ENCODE data around the gene PTPRJ.

PTPRJ gene

GRCh38 chr11:48094643-48095339 is 114.4 kb downstream of the PTPRJ start:
- no peak for DNase-seq (ENCODE audit: low read depth)

GRCh38 chr11:48095779-48096470 is 115.6 kb downstream of the PTPRJ start:
- DNase-seq (ENCODE audit: low read depth), result no peak

GRCh38 chr11:48096588-48097525 is 116.5 kb downstream of the PTPRJ start:
- no peak for DNase-seq (ENCODE audit: low read depth)

GRCh38 chr11:48098024-48098423 is 117.7 kb downstream of the PTPRJ start:
- DNase-seq (ENCODE audit: low read depth), result no peak

- no peak for DNase-seq (ENCODE audit: low read depth)
These were observed 119.6 kb downstream of the PTPRJ start for GRCh38 chr11:48099916-48100446.

- no peak for DNase-seq (ENCODE audit: low read depth)
These were observed 120.8 kb downstream of the PTPRJ start for GRCh38 chr11:48101044-48101733.

- DNase-seq (ENCODE audit: low read depth), result no peak
These were observed 121.6 kb downstream of the PTPRJ start for GRCh38 chr11:48101958-48102357.

- DNase-seq (ENCODE audit: low read depth), result no peak
These were observed 123.5 kb downstream of the PTPRJ start for GRCh38 chr11:48103621-48104567.

GRCh38 chr11:48104568-48104924 is 124.2 kb downstream of the PTPRJ start:
- DNase-seq (ENCODE audit: low read depth), result no peak

- no peak for DNase-seq (ENCODE audit: low read depth)
These were observed 125.0 kb downstream of the PTPRJ start for GRCh38 chr11:48105096-48105990.

- no peak for DNase-seq (ENCODE audit: low read depth)
These were observed 125.8 kb downstream of the PTPRJ start for GRCh38 chr11:48106166-48106565.

GRCh38 chr11:48107188-48107704 is 126.9 kb downstream of the PTPRJ start:
- DNase-seq (ENCODE audit: low read depth), result no peak

GRCh38 chr11:48108231-48109045 is 128.1 kb downstream of the PTPRJ start:
- DNase-seq (ENCODE audit: low read depth), result no peak

GRCh38 chr11:48109046-48109666 is 128.8 kb downstream of the PTPRJ start:
- no peak for DNase-seq (ENCODE audit: low read depth)

- no peak for DNase-seq (ENCODE audit: low read depth)
These were observed 130.1 kb downstream of the PTPRJ start for GRCh38 chr11:48110509-48110766.

- no peak for DNase-seq (ENCODE audit: low read depth)
These were observed 131.5 kb downstream of the PTPRJ start for GRCh38 chr11:48111891-48112290.

- DNase-seq (ENCODE audit: low read depth), result no peak
These were observed 134.4 kb downstream of the PTPRJ start for GRCh38 chr11:48114740-48115139.
